ENCODE measurements around the gene MEGF11.
"Not testable (repeated sequence)": the region's sequence is repeated elsewhere in the genome, so short reads cannot be mapped to it uniquely, and the experiment has no call there.

MEGF11 gene

DNA sequence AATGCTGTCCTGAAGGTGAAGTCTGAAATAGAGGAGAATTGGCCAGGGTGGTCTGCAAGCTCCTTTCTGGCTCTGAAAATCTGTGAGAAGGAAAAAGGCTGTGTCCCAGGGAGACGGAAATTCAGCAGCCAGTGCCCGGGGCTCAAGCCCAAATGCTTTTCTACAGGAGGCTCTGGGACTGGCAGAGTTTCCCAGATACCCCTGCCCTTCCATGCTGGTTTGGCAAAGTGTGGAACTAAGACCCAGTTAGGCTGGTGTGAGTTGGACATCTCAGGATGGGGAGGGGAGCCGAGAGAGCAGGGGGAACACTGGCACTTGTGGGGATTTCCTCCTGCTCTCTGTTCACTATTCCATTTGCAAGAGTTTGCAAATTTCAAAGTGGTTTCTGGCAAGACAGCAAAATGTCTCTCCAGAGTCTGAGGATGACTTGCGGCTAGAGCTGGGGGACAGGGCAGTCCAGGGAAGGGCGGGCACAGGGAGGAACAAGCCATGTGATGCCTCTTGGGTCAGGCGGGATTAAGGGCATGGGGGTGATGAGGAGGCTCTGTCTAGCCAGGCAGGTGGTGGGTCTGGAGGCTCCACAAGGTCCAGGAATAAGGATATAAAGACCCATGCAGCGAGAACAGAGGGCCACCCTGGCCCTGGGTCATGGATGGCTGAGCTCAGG, 231.9 kb downstream of the MEGF11 start:
- Mint-ChIP-seq H3K36me3 (no peaks in the 10 kb centered on the region), H3K9me3 (no peaks in the 10 kb centered on the region), H3K4me1 (peaks cover 5% of the 10 kb centered on the region), H3K4me3 (no peak overlapping the region), H3K27me3 (peaks cover 57% of the 10 kb centered on the region), H3K27ac (no peak overlapping the region)
- ATAC-seq, result no peak

GRCh38 chr15:66019826-66020398, 233.6 kb downstream of the MEGF11 start:
- H3K27me3 Mint-ChIP-seq, result peaks cover 52% of the 10 kb centered on the region
- no peaks in the 10 kb centered on the region for H3K4me1 Mint-ChIP-seq
- no peak for ATAC-seq
- no peak overlapping the region for H3K27ac Mint-ChIP-seq
- no peak overlapping the region for H3K4me3 Mint-ChIP-seq
- H3K36me3 Mint-ChIP-seq, result no peaks in the 10 kb centered on the region
- no peaks in the 10 kb centered on the region for H3K9me3 Mint-ChIP-seq

DNA sequence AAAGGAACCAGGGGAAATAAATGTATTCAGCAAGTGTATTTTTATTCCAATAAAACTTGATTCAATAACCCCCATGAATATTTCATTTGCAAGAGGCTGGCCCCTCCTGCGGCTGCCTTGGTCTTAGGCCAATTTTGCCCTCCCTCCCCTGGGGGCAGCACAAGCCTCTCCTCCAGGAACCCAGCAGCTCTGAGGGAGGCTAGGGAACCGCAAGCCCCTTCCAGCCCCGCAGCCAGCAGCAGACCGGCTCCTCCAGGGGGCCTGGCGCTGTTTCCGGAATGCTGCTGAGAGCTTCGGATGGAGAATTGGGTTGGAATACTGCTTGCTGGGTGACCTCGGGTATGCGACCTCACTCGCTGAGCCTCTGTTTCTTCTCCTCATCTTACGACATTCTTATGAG, 234.2 kb downstream of the MEGF11 start:
- H3K27ac Mint-ChIP-seq, result no peak overlapping the region
- H3K4me3 Mint-ChIP-seq, result no peak overlapping the region
- ATAC-seq, result no peak

DNA sequence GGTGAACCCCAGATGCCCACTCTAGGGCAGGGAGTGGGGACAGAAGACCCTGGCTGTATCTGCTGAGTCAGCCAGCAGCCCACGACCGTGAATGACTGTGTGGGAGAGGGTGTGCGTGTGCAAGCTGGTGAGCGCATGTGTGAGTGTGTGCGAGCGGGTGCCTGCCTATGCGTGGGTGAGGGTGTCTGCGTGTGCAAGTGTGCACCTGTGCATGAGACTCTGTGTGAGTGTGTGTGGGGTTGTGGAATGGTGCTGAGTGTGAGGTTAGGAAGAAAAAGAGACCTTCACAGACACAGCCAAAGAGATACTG, 235.1 kb downstream of the MEGF11 start:
- H3K27me3 Mint-ChIP-seq, result peaks cover 37% of the 10 kb centered on the region
- H3K4me3 Mint-ChIP-seq, result no peak overlapping the region
- H3K27ac Mint-ChIP-seq, result no peak overlapping the region
- H3K4me1 Mint-ChIP-seq, result no peaks in the 10 kb centered on the region
- H3K36me3 Mint-ChIP-seq, result no peaks in the 10 kb centered on the region
- no peak for ATAC-seq
- no peaks in the 10 kb centered on the region for H3K9me3 Mint-ChIP-seq

More for the DNA sequence above, 234.2 kb downstream of the MEGF11 start:
- Mint-ChIP-seq H3K27me3 (peaks cover 46% of the 10 kb centered on the region), H3K9me3 (no peaks in the 10 kb centered on the region), H3K4me1 (no peaks in the 10 kb centered on the region), H3K36me3 (no peaks in the 10 kb centered on the region)

GRCh38 chr15:66017792-66018487, 235.6 kb downstream of the MEGF11 start:
- H3K27me3 Mint-ChIP-seq, result peaks cover 36% of the 10 kb centered on the region
- no peaks in the 10 kb centered on the region for H3K9me3 Mint-ChIP-seq
- no peak for ATAC-seq
- no peak overlapping the region for H3K27ac Mint-ChIP-seq
- no peak overlapping the region for H3K4me3 Mint-ChIP-seq
- no peaks in the 10 kb centered on the region for H3K36me3 Mint-ChIP-seq
- no peaks in the 10 kb centered on the region for H3K4me1 Mint-ChIP-seq

- Mint-ChIP-seq H3K4me3 (no peak overlapping the region), H3K27me3 (peaks cover 36% of the 10 kb centered on the region), H3K36me3 (no peaks in the 10 kb centered on the region), H3K9me3 (no peaks in the 10 kb centered on the region), H3K27ac (no peak overlapping the region), H3K4me1 (no peaks in the 10 kb centered on the region)
- no peak for ATAC-seq
These were observed 236.6 kb downstream of the MEGF11 start for GRCh38 chr15:66017000-66017399.

DNA sequence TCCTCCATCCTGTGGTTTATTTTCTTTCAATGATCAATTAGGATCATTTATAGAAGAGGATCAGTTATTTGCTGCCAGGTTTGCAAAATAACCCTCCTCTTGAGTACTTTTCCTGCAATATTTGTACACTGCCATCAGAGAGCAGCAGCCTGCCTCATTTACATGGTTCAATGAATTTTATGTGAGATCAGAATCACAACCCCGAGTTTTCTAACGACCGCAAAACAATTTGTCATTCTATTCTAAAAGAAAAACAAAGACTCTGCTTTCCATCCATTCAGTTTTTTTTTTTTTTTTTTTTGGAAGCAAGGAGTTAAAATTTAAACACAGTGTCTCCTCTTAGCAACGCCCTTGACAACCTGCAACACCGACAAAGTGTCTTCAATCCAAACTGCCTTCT, 237.4 kb downstream of the MEGF11 start:
- Mint-ChIP-seq H3K27me3 (peaks cover 36% of the 10 kb centered on the region), H3K9me3 (no peaks in the 10 kb centered on the region), H3K36me3 (no peaks in the 10 kb centered on the region), H3K4me1 (no peaks in the 10 kb centered on the region), H3K27ac (no peak overlapping the region), H3K4me3 (no peak overlapping the region)
- no peak for ATAC-seq

GRCh38 chr15:66014635-66015182, 238.8 kb downstream of the MEGF11 start:
- no peaks in the 10 kb centered on the region for H3K9me3 Mint-ChIP-seq
- peaks cover 29% of the 10 kb centered on the region for H3K27me3 Mint-ChIP-seq
- H3K27ac Mint-ChIP-seq, result no peak overlapping the region
- no peaks in the 10 kb centered on the region for H3K36me3 Mint-ChIP-seq
- ATAC-seq, result no peak
- no peaks in the 10 kb centered on the region for H3K4me1 Mint-ChIP-seq
- no peak overlapping the region for H3K4me3 Mint-ChIP-seq

GRCh38 chr15:66014022-66014421, 239.5 kb downstream of the MEGF11 start:
- H3K4me3 Mint-ChIP-seq, result no peak overlapping the region
- H3K27ac Mint-ChIP-seq, result no peak overlapping the region
- no peak for ATAC-seq
- peaks cover 22% of the 10 kb centered on the region for H3K27me3 Mint-ChIP-seq
- no peaks in the 10 kb centered on the region for H3K36me3 Mint-ChIP-seq
- H3K4me1 Mint-ChIP-seq, result no peaks in the 10 kb centered on the region
- H3K9me3 Mint-ChIP-seq, result no peaks in the 10 kb centered on the region

GRCh38 chr15:66008940-66009562, 244.5 kb downstream of the MEGF11 start:
- no peak for ATAC-seq
- Mint-ChIP-seq H3K4me3 (no peak overlapping the region), H3K9me3 (no peaks in the 10 kb centered on the region), H3K27me3 (peaks cover 28% of the 10 kb centered on the region), H3K36me3 (no peaks in the 10 kb centered on the region), H3K4me1 (no peaks in the 10 kb centered on the region), H3K27ac (no peak overlapping the region)

GRCh38 chr15:66007663-66008262, 245.8 kb downstream of the MEGF11 start:
- H3K9me3 Mint-ChIP-seq, result no peaks in the 10 kb centered on the region
- no peak overlapping the region for H3K4me3 Mint-ChIP-seq
- no peak for ATAC-seq
- H3K27ac Mint-ChIP-seq, result no peak overlapping the region
- peaks cover 37% of the 10 kb centered on the region for H3K27me3 Mint-ChIP-seq
- H3K4me1 Mint-ChIP-seq, result no peaks in the 10 kb centered on the region
- no peaks in the 10 kb centered on the region for H3K36me3 Mint-ChIP-seq

GRCh38 chr15:66006986-66007385, 246.6 kb downstream of the MEGF11 start:
- Mint-ChIP-seq H3K27ac (no peak overlapping the region), H3K9me3 (no peaks in the 10 kb centered on the region), H3K27me3 (peaks cover 37% of the 10 kb centered on the region), H3K36me3 (no peaks in the 10 kb centered on the region), H3K4me1 (no peaks in the 10 kb centered on the region), H3K4me3 (no peak overlapping the region)
- ATAC-seq, result no peak

GRCh38 chr15:66004618-66005262, 248.8 kb downstream of the MEGF11 start:
- Mint-ChIP-seq H3K4me3 (no peak overlapping the region), H3K4me1 (no peaks in the 10 kb centered on the region), H3K27me3 (peaks cover 37% of the 10 kb centered on the region), H3K27ac (no peak overlapping the region), H3K36me3 (no peaks in the 10 kb centered on the region), H3K9me3 (no peaks in the 10 kb centered on the region)
- no peak for ATAC-seq

GRCh38 chr15:66003129-66003528, 250.4 kb downstream of the MEGF11 start:
- not testable (repeated sequence) for H3K4me3 Mint-ChIP-seq

More at GRCh38 chr15:66003129-66003528, 250.4 kb downstream of the MEGF11 start:
- H3K27ac Mint-ChIP-seq, H3K36me3 Mint-ChIP-seq, ATAC-seq, H3K4me1 Mint-ChIP-seq, H3K9me3 Mint-ChIP-seq: not testable (repeated sequence)
- H3K27me3 Mint-ChIP-seq, result peaks cover 37% of the 10 kb centered on the region
